A549 (cell line): ENCODE measurements around the gene C14orf39.

Experiments
- EP300 ChIP-seq, 2 experiments: fragments of >200 bp; sonication (Bioruptor Twin); formaldehyde crosslinking; IDR thresholded peaks; 2 replicates in 1 of 2; 3 replicates in 1 of 2; pipeline ENCODE4 v1.6.1; 2016 to 2017
- FOSL2 ChIP-seq, 2 experiments: fragments of 450-650 bp in 1 of 2; fragments of >200 bp in 1 of 2; sonication (Bioruptor Twin) in 1 of 2; formaldehyde crosslinking; IDR thresholded peaks; 2 replicates each; pipeline versions ENCODE4 v1.5.0 to v1.6.1; 2016 to 2020; ENCODE audit warnings: mild to moderate bottlenecking in 1 of 2, moderate library complexity in 1 of 2
- KDM5A ChIP-seq: fragments of 200-600 bp; sonication (generic); IDR thresholded peaks from 2 replicates; pipeline ENCODE4 v1.6.1; 2016; ENCODE audit warnings: antibody characterized with exemption, mild to moderate bottlenecking
- POLR2A ChIP-seq: IDR thresholded peaks from 2 replicates; pipeline ENCODE4 v1.6.1; 2012; ENCODE audit warnings: mild to moderate bottlenecking, low read length
- RAD21 ChIP-seq, 2 experiments: fragments of >200 bp in 1 of 2; sonication (Bioruptor Twin) in 1 of 2; formaldehyde crosslinking in 1 of 2; IDR thresholded peaks in 1 of 2; conservative IDR thresholded peaks in 1 of 2; 2 replicates in 1 of 2; 3 replicates in 1 of 2; pipeline ENCODE4 v1.6.1; 2012 to 2018; ENCODE audit warnings: inconsistent platforms in 1 of 2
- TF ChIP-seq, protein P1 (sequence below): fragments of >200 bp; sonication (Bioruptor Twin); formaldehyde crosslinking; IDR thresholded peaks from 3 replicates; pipeline ENCODE4 v1.5.1; 2016
- TF ChIP-seq, protein P2 (sequence below): IDR thresholded peaks from 2 replicates; pipeline ENCODE4 v1.6.1; 2012; ENCODE audit warnings: low read depth, borderline replicate concordance

DNA sequence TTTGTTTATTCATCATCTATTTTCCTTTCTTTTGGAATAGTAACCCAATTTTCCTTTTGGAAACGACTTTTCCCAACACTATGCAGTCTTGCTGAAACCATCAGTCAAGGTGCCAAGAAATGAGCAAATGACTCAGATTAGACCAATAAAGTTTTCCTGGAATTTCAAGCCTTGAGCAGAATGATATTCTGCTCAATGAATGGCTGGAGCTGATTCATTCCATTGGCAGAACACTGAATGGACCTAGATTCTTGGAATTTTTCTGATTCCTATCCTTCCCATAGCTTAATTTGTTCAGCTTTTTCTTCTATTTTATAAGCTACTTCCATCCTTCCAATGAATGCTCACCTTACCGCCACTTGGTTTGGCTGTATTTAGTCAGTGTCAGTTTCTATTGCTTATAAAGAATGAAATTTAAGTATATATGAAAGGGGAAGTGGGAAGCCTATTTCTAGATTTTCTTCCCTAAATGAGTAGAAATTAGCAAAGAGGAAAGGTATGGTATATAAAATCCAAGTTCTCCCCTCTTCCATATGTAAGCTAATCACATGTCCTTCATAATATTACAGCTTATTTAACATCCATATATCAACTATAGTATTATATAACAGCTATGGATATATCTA is 89.0 kb downstream of the C14orf39 start:
- TF ChIP-seq, protein P1, sequence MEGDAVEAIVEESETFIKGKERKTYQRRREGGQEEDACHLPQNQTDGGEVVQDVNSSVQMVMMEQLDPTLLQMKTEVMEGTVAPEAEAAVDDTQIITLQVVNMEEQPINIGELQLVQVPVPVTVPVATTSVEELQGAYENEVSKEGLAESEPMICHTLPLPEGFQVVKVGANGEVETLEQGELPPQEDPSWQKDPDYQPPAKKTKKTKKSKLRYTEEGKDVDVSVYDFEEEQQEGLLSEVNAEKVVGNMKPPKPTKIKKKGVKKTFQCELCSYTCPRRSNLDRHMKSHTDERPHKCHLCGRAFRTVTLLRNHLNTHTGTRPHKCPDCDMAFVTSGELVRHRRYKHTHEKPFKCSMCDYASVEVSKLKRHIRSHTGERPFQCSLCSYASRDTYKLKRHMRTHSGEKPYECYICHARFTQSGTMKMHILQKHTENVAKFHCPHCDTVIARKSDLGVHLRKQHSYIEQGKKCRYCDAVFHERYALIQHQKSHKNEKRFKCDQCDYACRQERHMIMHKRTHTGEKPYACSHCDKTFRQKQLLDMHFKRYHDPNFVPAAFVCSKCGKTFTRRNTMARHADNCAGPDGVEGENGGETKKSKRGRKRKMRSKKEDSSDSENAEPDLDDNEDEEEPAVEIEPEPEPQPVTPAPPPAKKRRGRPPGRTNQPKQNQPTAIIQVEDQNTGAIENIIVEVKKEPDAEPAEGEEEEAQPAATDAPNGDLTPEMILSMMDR = no peak
- TF ChIP-seq FOSL2 (IDR thresholded peaks at IDR 0.05) = no peak
- no peak for TF ChIP-seq FOSL2 (CRISPR knock-in tag; IDR thresholded peaks at IDR 0.05)
- no peak for TF ChIP-seq POLR2A
- no peak for TF ChIP-seq KDM5A
- TF ChIP-seq EP300 (IDR thresholded peaks at IDR 0.05) = no peak
- TF ChIP-seq, protein P2, sequence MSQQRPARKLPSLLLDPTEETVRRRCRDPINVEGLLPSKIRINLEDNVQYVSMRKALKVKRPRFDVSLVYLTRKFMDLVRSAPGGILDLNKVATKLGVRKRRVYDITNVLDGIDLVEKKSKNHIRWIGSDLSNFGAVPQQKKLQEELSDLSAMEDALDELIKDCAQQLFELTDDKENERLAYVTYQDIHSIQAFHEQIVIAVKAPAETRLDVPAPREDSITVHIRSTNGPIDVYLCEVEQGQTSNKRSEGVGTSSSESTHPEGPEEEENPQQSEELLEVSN = no peak
- no peak for TF ChIP-seq RAD21 (conservative IDR thresholded peaks at IDR 0.05 in 1 of 2, IDR thresholded peaks at IDR 0.05 in 1 of 2)
